ENCODE results near the gene ACSL5. TPM values are rescaled to one million over a fixed set of nuclear protein-coding genes. Genes with fewer than 3 reads are reported as not detected.
"Not testable (repeated sequence)": the region's sequence is repeated elsewhere in the genome, so short reads cannot be mapped to it uniquely, and the experiment has no call there.

The ACSL5 gene
- total and polyA plus RNA-seq, 2 donors (not counting 1 experiment from before 2014, with no cell fraction given), result 1.7 to 6.6 TPM

DNA sequence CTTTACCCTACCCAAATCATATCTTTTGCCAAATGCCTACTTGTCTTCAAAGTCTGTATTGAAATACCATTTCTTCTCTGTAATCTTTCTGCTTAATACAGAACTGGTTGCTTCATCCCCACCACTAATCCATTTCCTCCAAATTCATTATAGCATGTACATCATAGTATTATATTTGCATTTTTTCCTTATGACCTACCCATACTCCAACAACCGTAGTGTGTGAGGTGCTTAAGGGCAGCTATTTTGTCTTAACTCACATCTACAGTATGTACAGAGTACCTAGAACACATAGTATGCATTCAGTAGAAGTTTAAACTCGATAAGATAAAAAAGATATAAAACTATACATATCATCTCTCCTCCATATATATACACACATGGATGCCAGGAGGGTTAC is 23.7 kb downstream of the ACSL5 start:
- H3K27me3 ChIP-seq (ENCODE audit: control insufficient read depth, insufficient read depth, low read length), result no peaks in the 10 kb centered on the region
- no peaks in the 10 kb centered on the region for H4K20me1 ChIP-seq (ENCODE audit: control insufficient read depth, extremely low read depth, insufficient read depth, low read length)
- no peaks in the 10 kb centered on the region for H3K36me3 ChIP-seq (ENCODE audit: control insufficient read depth, insufficient read depth, low read length)
- DNase-seq (ENCODE audit: low read depth in 2 of 2), result no peak
- no peak overlapping the region for H3K27ac ChIP-seq (ENCODE audit: insufficient read depth, low read length)
- H3K4me2 ChIP-seq (ENCODE audit: extremely low read depth, insufficient read depth, low read length), result no peak overlapping the region
- H3K9me3 ChIP-seq (ENCODE audit: control insufficient read depth, insufficient read depth, low read depth, low read length), result no peaks in the 10 kb centered on the region
- H3K9ac ChIP-seq (ENCODE audit: insufficient read depth, low read length), result no peak overlapping the region
- H3K4me3 ChIP-seq (replicated peaks in 1 of 4; ENCODE audit: control extremely low read depth in 1 of 4, insufficient read depth in 1 of 4, low read depth in 3 of 4, low read length in 4 of 4), result no peak overlapping the region
- no peak overlapping the region for H2AFZ ChIP-seq (ENCODE audit: low read length)
- H3K79me2 ChIP-seq (ENCODE audit: control insufficient read depth, insufficient read depth, low read length), result no peaks in the 10 kb centered on the region
- H3K4me1 ChIP-seq (ENCODE audit: control insufficient read depth, extremely low read depth, insufficient read depth, low read length), result no peaks in the 10 kb centered on the region
- no peak for TF ChIP-seq EZH2 (IDR thresholded peaks at IDR 0.05; ENCODE audit: low read length, missing control alignments)
- TF ChIP-seq, protein P1, sequence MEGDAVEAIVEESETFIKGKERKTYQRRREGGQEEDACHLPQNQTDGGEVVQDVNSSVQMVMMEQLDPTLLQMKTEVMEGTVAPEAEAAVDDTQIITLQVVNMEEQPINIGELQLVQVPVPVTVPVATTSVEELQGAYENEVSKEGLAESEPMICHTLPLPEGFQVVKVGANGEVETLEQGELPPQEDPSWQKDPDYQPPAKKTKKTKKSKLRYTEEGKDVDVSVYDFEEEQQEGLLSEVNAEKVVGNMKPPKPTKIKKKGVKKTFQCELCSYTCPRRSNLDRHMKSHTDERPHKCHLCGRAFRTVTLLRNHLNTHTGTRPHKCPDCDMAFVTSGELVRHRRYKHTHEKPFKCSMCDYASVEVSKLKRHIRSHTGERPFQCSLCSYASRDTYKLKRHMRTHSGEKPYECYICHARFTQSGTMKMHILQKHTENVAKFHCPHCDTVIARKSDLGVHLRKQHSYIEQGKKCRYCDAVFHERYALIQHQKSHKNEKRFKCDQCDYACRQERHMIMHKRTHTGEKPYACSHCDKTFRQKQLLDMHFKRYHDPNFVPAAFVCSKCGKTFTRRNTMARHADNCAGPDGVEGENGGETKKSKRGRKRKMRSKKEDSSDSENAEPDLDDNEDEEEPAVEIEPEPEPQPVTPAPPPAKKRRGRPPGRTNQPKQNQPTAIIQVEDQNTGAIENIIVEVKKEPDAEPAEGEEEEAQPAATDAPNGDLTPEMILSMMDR (conservative IDR thresholded peaks at IDR 0.05 in 1 of 2, IDR thresholded peaks at IDR 0.05 in 1 of 2; ENCODE audit: low read depth in 1 of 2, low read length in 2 of 2), result no peak

DNA sequence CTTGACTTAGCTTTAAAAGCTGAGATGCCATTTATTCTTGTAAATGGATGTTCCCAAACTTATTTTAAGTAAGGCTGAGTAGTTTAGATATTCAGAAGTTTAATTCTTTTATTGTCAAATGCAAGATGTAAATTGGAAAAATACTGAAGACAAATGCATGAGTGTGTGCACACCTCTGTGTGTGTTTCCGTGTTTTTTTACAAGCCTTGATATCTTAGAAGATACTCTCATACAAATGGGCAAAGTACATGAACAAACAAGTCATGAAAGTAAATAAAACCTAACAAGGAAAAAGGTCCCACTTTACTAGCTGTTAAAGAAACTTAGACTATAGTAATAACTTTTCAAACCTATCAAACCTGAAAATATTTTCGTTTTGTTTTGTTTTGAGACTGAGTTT is 29.0 kb downstream of the ACSL5 start:
- no peak overlapping the region for H3K27ac ChIP-seq (ENCODE audit: insufficient read depth, low read length)
- no peaks in the 10 kb centered on the region for H3K27me3 ChIP-seq (ENCODE audit: control insufficient read depth, insufficient read depth, low read length)
- H3K36me3 ChIP-seq (ENCODE audit: control insufficient read depth, insufficient read depth, low read length), result no peaks in the 10 kb centered on the region
- TF ChIP-seq, protein P1 (conservative IDR thresholded peaks at IDR 0.05 in 1 of 2, IDR thresholded peaks at IDR 0.05 in 1 of 2; ENCODE audit: low read depth in 1 of 2, low read length in 2 of 2), result no peak
- no peak for TF ChIP-seq EZH2 (IDR thresholded peaks at IDR 0.05; ENCODE audit: low read length, missing control alignments)
- H3K4me2 ChIP-seq (ENCODE audit: extremely low read depth, insufficient read depth, low read length), result no peak overlapping the region
- H3K9ac ChIP-seq (ENCODE audit: insufficient read depth, low read length), result no peak overlapping the region
- no peak for DNase-seq (ENCODE audit: low read depth in 2 of 2)
- no peaks in the 10 kb centered on the region for H3K9me3 ChIP-seq (ENCODE audit: control insufficient read depth, insufficient read depth, low read depth, low read length)
- no peak overlapping the region for H2AFZ ChIP-seq (ENCODE audit: low read length)
- H4K20me1 ChIP-seq (ENCODE audit: control insufficient read depth, extremely low read depth, insufficient read depth, low read length), result no peaks in the 10 kb centered on the region
- no peaks in the 10 kb centered on the region for H3K79me2 ChIP-seq (ENCODE audit: control insufficient read depth, insufficient read depth, low read length)
- H3K4me3 ChIP-seq (replicated peaks in 1 of 4; ENCODE audit: control extremely low read depth in 1 of 4, insufficient read depth in 1 of 4, low read depth in 3 of 4, low read length in 4 of 4), result no peak overlapping the region
- H3K4me1 ChIP-seq (ENCODE audit: control insufficient read depth, extremely low read depth, insufficient read depth, low read length), result no peaks in the 10 kb centered on the region

DNA sequence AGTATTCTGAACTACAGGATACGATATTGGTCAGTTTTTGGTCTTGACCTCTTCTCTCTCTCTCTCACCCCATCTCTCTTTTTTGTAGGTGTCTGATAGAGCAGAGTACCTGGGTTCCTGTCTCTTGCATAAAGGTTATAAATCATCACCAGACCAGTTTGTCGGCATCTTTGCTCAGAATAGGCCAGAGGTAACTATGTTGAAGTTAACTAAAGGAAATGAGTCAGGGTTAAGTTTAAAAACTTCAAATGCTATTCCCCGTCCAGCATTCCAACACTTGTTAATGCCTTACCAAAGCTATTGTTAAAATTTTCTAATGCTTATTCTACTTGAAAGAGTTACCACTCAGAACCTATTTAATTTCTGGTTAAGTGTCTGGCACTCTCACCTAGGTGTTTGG is 30.7 kb downstream of the ACSL5 start:
- Histone ChIP-seq H3K36me3 (ENCODE audit: control insufficient read depth, insufficient read depth, low read length) (no peaks in the 10 kb centered on the region), H3K27me3 (ENCODE audit: control insufficient read depth, insufficient read depth, low read length) (no peaks in the 10 kb centered on the region), H3K27ac (ENCODE audit: insufficient read depth, low read length) (no peak overlapping the region), H3K4me1 (ENCODE audit: control insufficient read depth, extremely low read depth, insufficient read depth, low read length) (no peaks in the 10 kb centered on the region), H3K4me3 (replicated peaks in 1 of 4; ENCODE audit: control extremely low read depth in 1 of 4, insufficient read depth in 1 of 4, low read depth in 3 of 4, low read length in 4 of 4) (no peak overlapping the region), H3K9me3 (ENCODE audit: control insufficient read depth, insufficient read depth, low read depth, low read length) (no peaks in the 10 kb centered on the region), H3K4me2 (ENCODE audit: extremely low read depth, insufficient read depth, low read length) (no peak overlapping the region), H3K79me2 (ENCODE audit: control insufficient read depth, insufficient read depth, low read length) (no peaks in the 10 kb centered on the region), H3K9ac (ENCODE audit: insufficient read depth, low read length) (no peak overlapping the region), H2AFZ (ENCODE audit: low read length) (no peak overlapping the region), H4K20me1 (ENCODE audit: control insufficient read depth, extremely low read depth, insufficient read depth, low read length) (no peaks in the 10 kb centered on the region)
- TF ChIP-seq, protein P1 (conservative IDR thresholded peaks at IDR 0.05 in 1 of 2, IDR thresholded peaks at IDR 0.05 in 1 of 2; ENCODE audit: low read depth in 1 of 2, low read length in 2 of 2), result no peak
- TF ChIP-seq EZH2 (IDR thresholded peaks at IDR 0.05; ENCODE audit: low read length, missing control alignments), result no peak
- peak in 1 of 2 donors; percentile 6 for DNase-seq (ENCODE audit: low read depth in 2 of 2)

DNA sequence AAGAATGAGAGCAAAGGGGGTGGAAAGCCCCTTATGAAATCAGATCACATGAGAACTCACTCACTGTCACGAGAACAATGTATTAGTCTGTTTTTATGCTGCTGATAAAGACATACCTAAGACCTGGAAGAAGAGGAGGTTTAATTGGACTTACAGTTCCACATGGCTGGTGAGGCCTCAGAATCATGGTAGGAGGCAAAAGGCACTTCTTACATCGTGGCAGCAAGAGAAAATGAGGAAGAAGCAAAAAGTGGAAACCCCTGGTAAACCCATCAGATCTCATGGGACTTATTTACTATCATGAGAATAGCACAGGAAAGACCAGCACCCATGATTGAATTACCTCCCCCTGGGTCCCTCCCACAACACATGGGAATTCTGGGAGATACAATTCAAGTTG is 32.9 kb downstream of the ACSL5 start:
- not testable (repeated sequence) for DNase-seq (ENCODE audit: low read depth in 2 of 2); H3K9ac ChIP-seq (ENCODE audit: insufficient read depth, low read length); H3K79me2 ChIP-seq (ENCODE audit: control insufficient read depth, insufficient read depth, low read length); H2AFZ ChIP-seq (ENCODE audit: low read length); H3K4me3 ChIP-seq (replicated peaks in 1 of 4; ENCODE audit: control extremely low read depth in 1 of 4, insufficient read depth in 1 of 4, low read depth in 3 of 4, low read length in 4 of 4); H3K36me3 ChIP-seq (ENCODE audit: control insufficient read depth, insufficient read depth, low read length); H3K4me2 ChIP-seq (ENCODE audit: extremely low read depth, insufficient read depth, low read length); H3K27ac ChIP-seq (ENCODE audit: insufficient read depth, low read length); H3K9me3 ChIP-seq (ENCODE audit: control insufficient read depth, insufficient read depth, low read depth, low read length); H3K27me3 ChIP-seq (ENCODE audit: control insufficient read depth, insufficient read depth, low read length); H3K4me1 ChIP-seq (ENCODE audit: control insufficient read depth, extremely low read depth, insufficient read depth, low read length); H4K20me1 ChIP-seq (ENCODE audit: control insufficient read depth, extremely low read depth, insufficient read depth, low read length)
